Transverse colon (tissue), 3 donors: ENCODE data around the gene TBK1.

Experiments
- EP300 ChIP-seq: sonication (generic); formaldehyde crosslinking; IDR thresholded peaks from one replicate; pipeline ENCODE4 v1.6.1; 2017; ENCODE audit warnings: antibody characterized with exemption, low read depth
- POLR2A ChIP-seq: fragments of 450-650 bp; IDR thresholded peaks from one replicate; pipeline ENCODE4 v1.6.1; 2016; ENCODE audit warnings: antibody characterized with exemption, mild to moderate bottlenecking, moderate library complexity
- TF ChIP-seq, protein P1 (sequence below), 5 experiments: fragments of 200-600 bp in 3 of 5; fragments of 450-650 bp in 2 of 5; sonication (generic) in 3 of 5; IDR thresholded peaks; 1 replicate in 2 of 5; 2 replicates in 3 of 5; pipeline ENCODE4 v1.5.1; 2016 to 2017; ENCODE audit warnings: antibody characterized with exemption in 5 of 5, inconsistent platforms in 3 of 5, mild to moderate bottlenecking in 2 of 5, moderate library complexity in 1 of 5

DNA sequence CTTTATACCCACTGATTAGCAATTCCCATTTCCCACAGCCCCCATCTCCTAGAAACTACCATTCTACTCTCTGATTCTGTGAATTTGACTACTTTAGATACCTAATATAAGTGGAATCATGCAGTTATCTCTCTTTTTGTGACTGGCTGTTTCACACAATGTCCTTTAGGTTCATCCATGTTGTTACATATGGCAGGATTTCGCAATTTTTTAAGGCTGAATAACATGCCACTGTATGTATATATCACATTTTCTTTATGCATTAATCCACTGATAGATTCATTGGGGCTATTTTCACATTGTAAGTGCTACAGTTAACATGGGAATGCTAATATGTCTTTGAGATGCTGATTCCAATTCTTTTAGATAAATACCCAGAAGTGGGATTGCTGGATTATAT is 11.8 kb upstream of the TBK1 start:
- TF ChIP-seq, protein P1, sequence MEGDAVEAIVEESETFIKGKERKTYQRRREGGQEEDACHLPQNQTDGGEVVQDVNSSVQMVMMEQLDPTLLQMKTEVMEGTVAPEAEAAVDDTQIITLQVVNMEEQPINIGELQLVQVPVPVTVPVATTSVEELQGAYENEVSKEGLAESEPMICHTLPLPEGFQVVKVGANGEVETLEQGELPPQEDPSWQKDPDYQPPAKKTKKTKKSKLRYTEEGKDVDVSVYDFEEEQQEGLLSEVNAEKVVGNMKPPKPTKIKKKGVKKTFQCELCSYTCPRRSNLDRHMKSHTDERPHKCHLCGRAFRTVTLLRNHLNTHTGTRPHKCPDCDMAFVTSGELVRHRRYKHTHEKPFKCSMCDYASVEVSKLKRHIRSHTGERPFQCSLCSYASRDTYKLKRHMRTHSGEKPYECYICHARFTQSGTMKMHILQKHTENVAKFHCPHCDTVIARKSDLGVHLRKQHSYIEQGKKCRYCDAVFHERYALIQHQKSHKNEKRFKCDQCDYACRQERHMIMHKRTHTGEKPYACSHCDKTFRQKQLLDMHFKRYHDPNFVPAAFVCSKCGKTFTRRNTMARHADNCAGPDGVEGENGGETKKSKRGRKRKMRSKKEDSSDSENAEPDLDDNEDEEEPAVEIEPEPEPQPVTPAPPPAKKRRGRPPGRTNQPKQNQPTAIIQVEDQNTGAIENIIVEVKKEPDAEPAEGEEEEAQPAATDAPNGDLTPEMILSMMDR (IDR thresholded peaks at IDR 0.05), result no peak
- TF ChIP-seq POLR2A (no peak), EP300 (no peak)
